Measurements from ENCODE around the gene AVL9. TPM values are rescaled to one million over a fixed set of nuclear protein-coding genes. Genes with fewer than 3 reads are reported as not detected.

Gene AVL9
- total and polyA plus RNA-seq, 9 of the 15 experiments (the other 6 are each of a cell fraction or from before 2014, with no cell fraction given): 6.4 to 66.2 (median 30.1) TPM

- no peak for TF ChIP-seq SMC3 (conservative IDR thresholded peaks at IDR 0.05; ENCODE audit: insufficient read depth, low read depth, low read length)
- 0 out of 2 replicates have a peak, but pooled peaks have one; percentile 12 for TF ChIP-seq TCFL5 (CRISPR knock-in tag; conservative IDR thresholded peaks at IDR 0.05)
- peak; percentile 69; the same call in 1 of the 2 replicates for TF ChIP-seq CHAMP1 (IDR thresholded peaks at IDR 0.05)
- TF ChIP-seq FOXP4 (CRISPR knock-in tag; IDR thresholded peaks at IDR 0.05; ENCODE audit: borderline replicate concordance): no peak
- TF ChIP-seq, protein P1, sequence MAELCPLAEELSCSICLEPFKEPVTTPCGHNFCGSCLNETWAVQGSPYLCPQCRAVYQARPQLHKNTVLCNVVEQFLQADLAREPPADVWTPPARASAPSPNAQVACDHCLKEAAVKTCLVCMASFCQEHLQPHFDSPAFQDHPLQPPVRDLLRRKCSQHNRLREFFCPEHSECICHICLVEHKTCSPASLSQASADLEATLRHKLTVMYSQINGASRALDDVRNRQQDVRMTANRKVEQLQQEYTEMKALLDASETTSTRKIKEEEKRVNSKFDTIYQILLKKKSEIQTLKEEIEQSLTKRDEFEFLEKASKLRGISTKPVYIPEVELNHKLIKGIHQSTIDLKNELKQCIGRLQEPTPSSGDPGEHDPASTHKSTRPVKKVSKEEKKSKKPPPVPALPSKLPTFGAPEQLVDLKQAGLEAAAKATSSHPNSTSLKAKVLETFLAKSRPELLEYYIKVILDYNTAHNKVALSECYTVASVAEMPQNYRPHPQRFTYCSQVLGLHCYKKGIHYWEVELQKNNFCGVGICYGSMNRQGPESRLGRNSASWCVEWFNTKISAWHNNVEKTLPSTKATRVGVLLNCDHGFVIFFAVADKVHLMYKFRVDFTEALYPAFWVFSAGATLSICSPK (IDR thresholded peaks at IDR 0.05; ENCODE audit: borderline replicate concordance): no peak
- no peak for TF ChIP-seq ZNF24 (IDR thresholded peaks at IDR 0.05)
- TF ChIP-seq TRIM24 (IDR thresholded peaks at IDR 0.05): peak; percentile 93 to 94
- no peak for TF ChIP-seq PHB2 (IDR thresholded peaks at IDR 0.05; ENCODE audit: low read depth)
- TF ChIP-seq CEBPG (CRISPR knock-in tag; IDR thresholded peaks at IDR 0.05): peak; percentile 99
- TF ChIP-seq CEBPG (tag; conservative IDR thresholded peaks at IDR 0.05 in 1 of 2, IDR thresholded peaks at IDR 0.05 in 1 of 2): peak; percentile 99 to 100
- TF ChIP-seq TRIM28 (IDR thresholded peaks at IDR 0.05): peak; percentile 26; the same call in 1 of the 2 replicates
- TF ChIP-seq, protein P2, sequence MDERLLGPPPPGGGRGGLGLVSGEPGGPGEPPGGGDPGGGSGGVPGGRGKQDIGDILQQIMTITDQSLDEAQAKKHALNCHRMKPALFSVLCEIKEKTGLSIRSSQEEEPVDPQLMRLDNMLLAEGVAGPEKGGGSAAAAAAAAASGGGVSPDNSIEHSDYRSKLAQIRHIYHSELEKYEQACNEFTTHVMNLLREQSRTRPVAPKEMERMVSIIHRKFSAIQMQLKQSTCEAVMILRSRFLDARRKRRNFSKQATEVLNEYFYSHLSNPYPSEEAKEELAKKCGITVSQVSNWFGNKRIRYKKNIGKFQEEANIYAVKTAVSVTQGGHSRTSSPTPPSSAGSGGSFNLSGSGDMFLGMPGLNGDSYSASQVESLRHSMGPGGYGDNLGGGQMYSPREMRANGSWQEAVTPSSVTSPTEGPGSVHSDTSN (CRISPR knock-in tag; IDR thresholded peaks at IDR 0.05; ENCODE audit: low read depth): no peak
- TF ChIP-seq, protein P2 (tag; conservative IDR thresholded peaks at IDR 0.05; ENCODE audit: low read depth): peak; percentile 71
Measured at GRCh38 chr7:32506266-32507054, 11.2 kb downstream of the AVL9 start (continued).

All from K562 (cell line).